Transverse colon (tissue), 4 donors: ENCODE data around the gene BLCAP. TPM values are rescaled to one million over a fixed set of nuclear protein-coding genes. Genes with fewer than 3 reads are reported as not detected.
"Not testable (repeated sequence)": the region's sequence is repeated elsewhere in the genome, so short reads cannot be mapped to it uniquely, and the experiment has no call there.

ENCODE experiments used
- DNase-seq: peaks from one replicate; pipeline ENCODE4 v3.0.0-alpha.2; 2019
- H3K27ac ChIP-seq, 4 donors: fragments of 200-600 bp; sonication (generic); 2 replicates each; pipeline ENCODE4 v1.5.1; 2016 to 2018; ENCODE audit warnings: inconsistent platforms in 4 of 4
- H3K27me3 ChIP-seq: fragments of 200-600 bp; sonication (generic); 2 replicates; pipeline ENCODE4 v1.5.1; 2017; ENCODE audit warnings: inconsistent platforms
- H3K36me3 ChIP-seq, 4 donors: fragments of 200-600 bp; sonication (generic); 2 replicates each; pipeline ENCODE4 v1.5.1; 2017 to 2019; ENCODE audit warnings: inconsistent platforms in 4 of 4
- H3K4me1 ChIP-seq, 4 donors: fragments of 200-600 bp; sonication (generic); 2 replicates each; pipeline ENCODE4 v1.5.1; 2017 to 2020; ENCODE audit warnings: inconsistent platforms in 4 of 4
- H3K4me3 ChIP-seq, 4 donors: fragments of 200-600 bp; sonication (generic); 1 replicate in 1 of 4; 2 replicates in 3 of 4; pipeline versions ENCODE4 v1.5.1 to v1.6.1; 2017 to 2019; ENCODE audit warnings: inconsistent platforms in 4 of 4
- H3K9me3 ChIP-seq, 2 donors: fragments of 200-600 bp; sonication (generic); 2 replicates each; pipeline ENCODE4 v1.5.1; 2017 to 2019; ENCODE audit warnings: inconsistent platforms in 2 of 2
- EP300 ChIP-seq: sonication (generic); formaldehyde crosslinking; IDR thresholded peaks from one replicate; pipeline ENCODE4 v1.6.1; 2017; ENCODE audit warnings: antibody characterized with exemption, low read depth
- POLR2A ChIP-seq: fragments of 450-650 bp; IDR thresholded peaks from one replicate; pipeline ENCODE4 v1.6.1; 2016; ENCODE audit warnings: antibody characterized with exemption, mild to moderate bottlenecking, moderate library complexity
- POLR2AphosphoS5 ChIP-seq, 3 donors: sonication (generic); formaldehyde crosslinking; IDR thresholded peaks; one replicate each; pipeline ENCODE4 v1.6.1; 2016; ENCODE audit warnings: antibody characterized with exemption in 3 of 3
- WGBS, 2 donors: methylation state at CpG; one replicate each; pipeline ENCODE4 v1.1.5; 2018; ENCODE audit warnings: low coverage in 1 of 2; 5-methylcytosine and 5-hydroxymethylcytosine counted together
- in situ Hi-C, 4 donors: fragments of 200-750 bp; cut with MboI; loops; one replicate each; pipeline versions ENCODE4 v1.15.0 to v1.15.1; 2017; ENCODE audit warnings: low sequenced_read_pairs in 3 of 4, low pct_ligation_motif_present in 1 of 4, low pct_unique_long_range_greater_than_20kb in 1 of 4
- intact Hi-C: fragments of 100-400 bp; cut with DNase I; formaldehyde crosslinking; loops from one replicate; pipeline ENCODE4 v1.15.1; 2023; ENCODE audit warnings: low total_unique reads
- total RNA-seq, 4 donors: library from RNA; depleted of rRNA; stranded (reverse); fragments of >200 nt; gene quantifications; one replicate each; pipeline ENCODE4 v1.1.0, GENCODE V29; 2016
- TF ChIP-seq, protein P1 (sequence below), 5 experiments: fragments of 200-600 bp in 3 of 5; fragments of 450-650 bp in 2 of 5; sonication (generic) in 3 of 5; IDR thresholded peaks; 1 replicate in 2 of 5; 2 replicates in 3 of 5; pipeline ENCODE4 v1.5.1; 2016 to 2017; ENCODE audit warnings: antibody characterized with exemption in 5 of 5, inconsistent platforms in 3 of 5, mild to moderate bottlenecking in 2 of 5, moderate library complexity in 1 of 5

Gene BLCAP
- total RNA-seq, 4 donors from 2014 or later = 80.8 to 283 (median 117) TPM

DNA sequence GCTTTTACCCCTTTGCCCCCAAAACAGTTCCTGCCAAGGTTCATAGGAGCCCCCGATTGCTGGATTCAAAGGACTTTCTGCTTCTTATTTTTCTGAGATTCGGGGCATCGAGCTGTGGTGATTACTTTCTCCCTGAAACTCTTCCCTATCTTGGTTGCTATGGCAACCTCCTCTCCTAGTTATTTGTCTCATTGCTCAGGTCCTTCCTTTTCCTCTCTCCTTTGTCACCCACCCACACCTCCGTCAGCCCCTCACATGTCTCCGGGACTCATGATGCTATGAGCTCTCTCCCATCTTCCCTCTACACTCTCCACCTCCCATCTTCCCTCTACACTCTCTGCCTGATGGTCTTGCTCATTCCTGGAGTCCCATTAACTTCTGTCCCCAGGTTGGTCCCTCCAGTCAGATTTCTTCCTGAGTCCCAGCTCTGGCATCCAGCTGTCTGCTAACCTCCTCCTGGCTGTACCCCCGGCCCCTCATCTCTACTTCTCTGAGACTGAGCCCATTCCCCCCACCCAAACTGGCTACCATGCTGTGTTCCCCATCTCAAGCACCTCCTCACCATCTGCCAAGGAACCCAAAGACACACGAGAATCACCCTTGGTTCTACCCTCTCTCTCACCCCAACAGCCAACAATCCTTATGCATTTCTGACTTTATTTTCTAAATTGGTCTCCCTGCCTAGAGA lies 36.9 kb downstream of the BLCAP start:
- WGBS, 2 donors = 83 to 89% methylated on average over 5 to 7 of the region's 7 CpGs
- no peak overlapping the region for H3K4me3 ChIP-seq
- TF ChIP-seq POLR2A = no peak
- no peak for TF ChIP-seq POLR2AphosphoS5 (IDR thresholded peaks at IDR 0.05)
- TF ChIP-seq EP300 = no peak
- TF ChIP-seq, protein P1, sequence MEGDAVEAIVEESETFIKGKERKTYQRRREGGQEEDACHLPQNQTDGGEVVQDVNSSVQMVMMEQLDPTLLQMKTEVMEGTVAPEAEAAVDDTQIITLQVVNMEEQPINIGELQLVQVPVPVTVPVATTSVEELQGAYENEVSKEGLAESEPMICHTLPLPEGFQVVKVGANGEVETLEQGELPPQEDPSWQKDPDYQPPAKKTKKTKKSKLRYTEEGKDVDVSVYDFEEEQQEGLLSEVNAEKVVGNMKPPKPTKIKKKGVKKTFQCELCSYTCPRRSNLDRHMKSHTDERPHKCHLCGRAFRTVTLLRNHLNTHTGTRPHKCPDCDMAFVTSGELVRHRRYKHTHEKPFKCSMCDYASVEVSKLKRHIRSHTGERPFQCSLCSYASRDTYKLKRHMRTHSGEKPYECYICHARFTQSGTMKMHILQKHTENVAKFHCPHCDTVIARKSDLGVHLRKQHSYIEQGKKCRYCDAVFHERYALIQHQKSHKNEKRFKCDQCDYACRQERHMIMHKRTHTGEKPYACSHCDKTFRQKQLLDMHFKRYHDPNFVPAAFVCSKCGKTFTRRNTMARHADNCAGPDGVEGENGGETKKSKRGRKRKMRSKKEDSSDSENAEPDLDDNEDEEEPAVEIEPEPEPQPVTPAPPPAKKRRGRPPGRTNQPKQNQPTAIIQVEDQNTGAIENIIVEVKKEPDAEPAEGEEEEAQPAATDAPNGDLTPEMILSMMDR (IDR thresholded peaks at IDR 0.05) = no peak
- no peaks in the 10 kb centered on the region for H3K9me3 ChIP-seq
- no peak overlapping the region for H3K27ac ChIP-seq
- in situ Hi-C loops (no loop called here), intact Hi-C loops (loop anchor here (10.0 kb wide), 1 partner anchor 46 kb away; no protein-coding TSS in a partner anchor)
- no peaks in the 10 kb centered on the region for H3K4me1 ChIP-seq
- no peaks in the 10 kb centered on the region for H3K27me3 ChIP-seq
- no peak for DNase-seq
- no peaks in the 10 kb centered on the region for H3K36me3 ChIP-seq

DNA sequence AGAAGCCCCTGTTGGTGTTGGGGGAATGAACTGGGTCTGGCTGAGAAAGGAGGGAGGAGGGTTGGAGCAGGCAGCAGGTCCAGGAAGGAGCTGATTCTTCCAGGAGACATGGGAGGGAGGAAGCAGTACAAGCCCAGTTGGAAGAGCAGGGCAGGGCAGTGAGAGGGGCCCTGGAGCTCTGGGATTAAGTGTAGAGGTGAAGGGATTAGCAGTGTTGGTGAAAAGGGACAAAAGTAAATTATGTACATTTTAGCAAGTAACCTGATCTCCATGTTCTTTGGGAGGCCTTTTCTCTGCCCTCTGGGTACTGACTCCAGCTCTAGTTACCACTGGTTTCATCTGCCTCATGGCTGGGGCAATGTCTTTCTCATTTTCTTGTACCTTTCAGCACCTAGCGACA lies 41.5 kb downstream of the BLCAP start:
- DNase-seq, in situ Hi-C loops: not testable (repeated sequence)

GRCh38 chr20:37484331-37484730 lies 43.3 kb downstream of the BLCAP start:
- TF ChIP-seq EP300 (no peak), POLR2A (no peak), POLR2AphosphoS5 (IDR thresholded peaks at IDR 0.05) (no peak)
- TF ChIP-seq, protein P1 (IDR thresholded peaks at IDR 0.05) = no peak
- H3K9me3 ChIP-seq = no peaks in the 10 kb centered on the region
- no peak overlapping the region for H3K27ac ChIP-seq
- 60 to 69% methylated on average over 1 to 3 of the region's 3 CpGs for WGBS, 2 donors
- intact Hi-C loops (no loop called here), in situ Hi-C loops (no loop called here)
- H3K4me3 ChIP-seq = no peak overlapping the region
- H3K27me3 ChIP-seq = no peaks in the 10 kb centered on the region
- no peak for DNase-seq
- H3K36me3 ChIP-seq = no peaks in the 10 kb centered on the region
- no peaks in the 10 kb centered on the region for H3K4me1 ChIP-seq

More for the DNA sequence above, 41.5 kb downstream of the BLCAP start:
- H3K27ac ChIP-seq, intact Hi-C loops, H3K4me1 ChIP-seq, H3K27me3 ChIP-seq, H3K36me3 ChIP-seq, H3K9me3 ChIP-seq, H3K4me3 ChIP-seq: not testable (repeated sequence)
- WGBS, 2 donors = 96 to 100% methylated on average over 1 of the region's 1 CpG

DNA sequence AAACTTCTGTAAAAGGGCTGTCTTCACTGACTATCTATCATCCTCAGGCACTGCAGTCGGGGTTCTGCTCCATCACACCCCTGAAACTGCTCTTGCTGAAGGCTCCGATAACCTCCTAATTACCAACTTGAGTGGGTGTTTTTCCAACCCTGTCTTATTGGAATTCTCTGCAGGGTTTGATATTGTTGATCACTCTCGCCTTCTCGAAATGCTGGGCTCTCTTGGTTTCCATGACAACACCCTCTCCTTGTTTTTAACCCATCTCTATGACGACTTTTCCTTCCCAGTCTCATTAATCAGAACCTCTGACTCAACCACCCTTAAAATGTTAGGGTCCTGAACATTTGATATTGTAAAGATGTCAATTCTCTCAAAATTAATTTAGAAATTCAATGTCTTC lies 46.1 kb downstream of the BLCAP start:
- Histone ChIP-seq H3K4me1 (no peaks in the 10 kb centered on the region), H3K4me3 (no peak overlapping the region), H3K27me3 (no peaks in the 10 kb centered on the region), H3K27ac (no peak overlapping the region), H3K9me3 (no peaks in the 10 kb centered on the region), H3K36me3 (no peaks in the 10 kb centered on the region)
- no peak for TF ChIP-seq POLR2A
- no peak for TF ChIP-seq EP300
- TF ChIP-seq, protein P1 (IDR thresholded peaks at IDR 0.05) = no peak
- no peak for TF ChIP-seq POLR2AphosphoS5 (IDR thresholded peaks at IDR 0.05)
- no peak for DNase-seq
- in situ Hi-C loops (no loop called here), intact Hi-C loops (no loop called here)
- WGBS, 2 donors = 81 to 90% methylated on average over 3 to 5 of the region's 5 CpGs

DNA sequence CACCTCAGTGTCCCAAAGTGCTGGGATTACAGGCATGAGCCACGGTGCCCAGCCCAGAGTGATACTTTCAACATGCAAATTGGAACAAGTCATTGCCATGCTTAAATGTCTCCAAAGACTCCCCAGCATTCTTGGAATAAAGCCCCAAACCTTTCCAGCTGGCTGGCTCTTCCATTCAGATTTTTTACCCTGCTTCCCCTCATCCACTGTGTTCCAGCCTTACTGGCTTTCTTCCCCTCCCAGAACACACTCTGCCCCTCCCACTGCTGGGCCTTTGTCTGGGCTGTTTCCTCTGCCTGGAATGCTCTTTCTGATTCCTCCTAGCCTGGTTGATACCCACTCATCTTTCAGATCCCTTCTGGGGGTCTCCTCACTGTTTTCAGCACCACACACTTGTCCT lies 46.8 kb downstream of the BLCAP start:
- no peaks in the 10 kb centered on the region for H3K27me3 ChIP-seq
- DNase-seq = no peak
- H3K4me3 ChIP-seq = no peak overlapping the region
- WGBS, 2 donors = 60% methylated on average over 1 of the region's 1 CpG; no CpG with 5 or more reads in 1 of the 2 donors
- TF ChIP-seq POLR2AphosphoS5 (IDR thresholded peaks at IDR 0.05) (no peak), POLR2A (no peak), EP300 (no peak)
- TF ChIP-seq, protein P1 (IDR thresholded peaks at IDR 0.05) = no peak
- intact Hi-C loops = no loop called here
- no peaks in the 10 kb centered on the region for H3K36me3 ChIP-seq
- in situ Hi-C loops = no loop called here
- no peaks in the 10 kb centered on the region for H3K4me1 ChIP-seq
- no peaks in the 10 kb centered on the region for H3K9me3 ChIP-seq
- H3K27ac ChIP-seq = no peak overlapping the region
